Sigmoid colon (tissue), 3 donors: Measurements from ENCODE around the gene PRKCA.

Experiments used
- POLR2A ChIP-seq, 2 donors: fragments of 450-650 bp; IDR thresholded peaks; one replicate each; pipeline ENCODE4 v1.6.1; 2016; ENCODE audit warnings: antibody characterized with exemption in 2 of 2, mild to moderate bottlenecking in 2 of 2, moderate library complexity in 2 of 2
- TF ChIP-seq, protein P1 (sequence below), 4 experiments: fragments of 450-650 bp in 3 of 4; fragments of 200-600 bp in 1 of 4; IDR thresholded peaks; one replicate each; pipeline ENCODE4 v1.5.1; 2016 to 2019; ENCODE audit warnings: antibody characterized with exemption in 4 of 4, mild to moderate bottlenecking in 3 of 4, moderate library complexity in 2 of 4

DNA sequence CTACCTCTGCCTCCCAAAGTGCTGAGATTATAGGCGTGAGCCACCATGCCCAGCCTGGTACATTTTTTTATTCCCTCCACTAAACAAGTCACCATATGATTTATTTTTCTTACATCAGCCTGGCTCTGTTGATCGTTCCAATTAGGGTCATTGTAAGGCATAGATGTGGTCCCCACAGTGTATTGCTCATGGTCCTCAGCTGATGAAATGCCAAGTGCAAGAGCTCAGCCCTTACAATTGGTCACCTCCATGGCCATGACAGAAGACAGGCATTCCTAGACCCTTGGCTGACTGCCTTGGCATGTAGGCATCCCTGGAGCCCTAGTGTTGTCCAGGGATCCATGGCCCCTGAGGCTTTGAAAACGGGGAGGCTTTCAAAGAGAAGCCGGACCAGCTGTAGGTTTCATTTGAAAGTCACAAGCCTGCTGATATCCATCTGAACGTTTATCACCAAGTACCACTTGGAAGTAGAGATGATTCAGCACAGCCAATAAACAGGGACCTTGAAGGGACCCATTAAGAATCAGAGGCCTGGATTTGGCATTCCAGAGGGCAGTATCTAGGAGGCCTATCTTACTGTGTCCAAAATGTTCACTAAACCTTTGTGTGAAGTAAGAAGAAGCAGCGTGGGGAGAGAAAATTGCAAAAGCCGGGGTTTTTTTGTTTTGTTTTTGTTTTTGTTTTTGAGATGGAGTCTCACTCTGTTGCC lies 20.6 kb upstream of the PRKCA start:
- TF ChIP-seq, protein P1, sequence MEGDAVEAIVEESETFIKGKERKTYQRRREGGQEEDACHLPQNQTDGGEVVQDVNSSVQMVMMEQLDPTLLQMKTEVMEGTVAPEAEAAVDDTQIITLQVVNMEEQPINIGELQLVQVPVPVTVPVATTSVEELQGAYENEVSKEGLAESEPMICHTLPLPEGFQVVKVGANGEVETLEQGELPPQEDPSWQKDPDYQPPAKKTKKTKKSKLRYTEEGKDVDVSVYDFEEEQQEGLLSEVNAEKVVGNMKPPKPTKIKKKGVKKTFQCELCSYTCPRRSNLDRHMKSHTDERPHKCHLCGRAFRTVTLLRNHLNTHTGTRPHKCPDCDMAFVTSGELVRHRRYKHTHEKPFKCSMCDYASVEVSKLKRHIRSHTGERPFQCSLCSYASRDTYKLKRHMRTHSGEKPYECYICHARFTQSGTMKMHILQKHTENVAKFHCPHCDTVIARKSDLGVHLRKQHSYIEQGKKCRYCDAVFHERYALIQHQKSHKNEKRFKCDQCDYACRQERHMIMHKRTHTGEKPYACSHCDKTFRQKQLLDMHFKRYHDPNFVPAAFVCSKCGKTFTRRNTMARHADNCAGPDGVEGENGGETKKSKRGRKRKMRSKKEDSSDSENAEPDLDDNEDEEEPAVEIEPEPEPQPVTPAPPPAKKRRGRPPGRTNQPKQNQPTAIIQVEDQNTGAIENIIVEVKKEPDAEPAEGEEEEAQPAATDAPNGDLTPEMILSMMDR (IDR thresholded peaks at IDR 0.05), result no peak
- no peak for TF ChIP-seq POLR2A (IDR thresholded peaks at IDR 0.05)
